ENCODE results near the gene AXIN2.
"Not testable (repeated sequence)": the region's sequence is repeated elsewhere in the genome, so short reads cannot be mapped to it uniquely, and the experiment has no call there.

The AXIN2 gene

DNA sequence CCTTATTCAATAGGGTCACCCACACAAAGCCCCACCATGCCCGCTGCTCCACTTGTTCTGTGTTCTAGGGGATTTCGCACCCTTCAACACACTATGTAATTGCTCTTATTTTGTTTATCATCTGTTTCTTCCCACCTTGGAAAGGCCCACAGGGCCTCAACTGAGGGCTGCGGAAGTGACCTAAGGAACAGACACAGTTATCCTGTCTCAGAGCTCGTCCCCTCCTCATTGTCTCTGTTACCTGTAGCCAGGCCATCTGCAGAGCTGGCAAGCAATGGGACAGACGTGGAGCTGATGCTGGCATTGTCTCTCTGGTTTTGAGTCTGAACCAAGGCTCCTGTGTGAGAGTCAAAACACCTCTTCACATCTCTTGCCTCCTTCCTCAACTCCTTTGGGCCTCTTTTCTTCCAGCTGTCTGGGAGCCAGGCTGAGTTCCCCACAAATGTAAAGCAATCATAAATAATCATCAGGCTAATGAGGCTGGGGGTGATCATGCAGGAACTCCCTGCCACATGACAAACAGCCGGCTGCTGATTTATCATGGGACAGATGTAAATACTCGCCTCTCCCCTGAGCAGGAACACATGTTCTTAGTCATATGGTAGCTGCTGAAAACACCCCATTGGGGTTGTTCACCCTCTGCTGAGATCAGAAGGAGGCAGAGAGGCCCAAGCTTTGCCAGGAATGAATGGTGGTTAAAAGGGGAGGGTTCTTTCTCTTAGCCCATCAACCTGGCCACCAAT, 71.9 kb downstream of the AXIN2 start:
- Histone ChIP-seq H3K4me3 (ENCODE audit: insufficient read length, low read depth) (no peak overlapping the region), H3K36me3 (ENCODE audit: insufficient read depth, insufficient read length, low read length) (no peaks in the 10 kb centered on the region), H3K27me3 (ENCODE audit: insufficient read depth, insufficient read length) (peaks cover 5% of the 10 kb centered on the region), H3K4me1 (ENCODE audit: insufficient read depth, insufficient read length) (no peaks in the 10 kb centered on the region), H3K9ac (ENCODE audit: insufficient read length, low read depth) (no peak overlapping the region), H3K9me3 (ENCODE audit: insufficient read depth, low read length) (peaks cover 5% of the 10 kb centered on the region; the same call in 1 of the 2 replicates)
- no peak for TF ChIP-seq SUZ12 (IDR thresholded peaks at IDR 0.05; ENCODE audit: extremely low read depth, insufficient read depth, insufficient read length)
- no peak for TF ChIP-seq ZNF274 (IDR thresholded peaks at IDR 0.05; ENCODE audit: low read depth, low read length)
- no peak for TF ChIP-seq YY1 (IDR thresholded peaks at IDR 0.05; ENCODE audit: insufficient read depth, insufficient read length)
- no peak for DNase-seq (ENCODE audit: low read depth, low spot score)

DNA sequence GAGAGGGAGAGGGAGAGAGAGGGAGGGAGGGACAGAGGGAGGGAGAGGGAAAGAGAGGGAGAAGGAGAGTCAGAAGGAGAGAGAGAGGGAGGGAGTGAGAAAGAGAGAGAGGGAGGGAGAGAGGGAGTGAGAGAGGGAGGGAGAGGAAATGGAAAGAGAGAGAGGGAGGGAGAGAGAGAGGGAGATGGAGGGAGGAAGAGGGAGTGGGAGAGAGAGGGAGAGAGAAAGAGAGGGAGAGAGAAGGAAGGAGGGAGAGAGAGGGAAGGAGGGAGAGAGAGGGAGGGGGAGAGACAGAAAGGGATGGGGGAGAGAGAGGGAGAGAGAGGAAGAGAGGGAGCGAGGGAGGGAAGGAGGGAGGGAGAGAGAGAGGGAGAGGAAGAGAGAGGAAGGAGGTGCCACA, 72.8 kb downstream of the AXIN2 start:
- H3K4me3 ChIP-seq (ENCODE audit: insufficient read length, low read depth) = no peak overlapping the region
- no peak for DNase-seq (ENCODE audit: low read depth, low spot score)
- no peak overlapping the region for H3K9ac ChIP-seq (ENCODE audit: insufficient read length, low read depth)
- H3K4me1 ChIP-seq (ENCODE audit: insufficient read depth, insufficient read length) = no peaks in the 10 kb centered on the region
- no peaks in the 10 kb centered on the region for H3K36me3 ChIP-seq (ENCODE audit: insufficient read depth, insufficient read length, low read length)
- peaks cover 5% of the 10 kb centered on the region; the same call in 1 of the 2 replicates for H3K9me3 ChIP-seq (ENCODE audit: insufficient read depth, low read length)
- no peak for TF ChIP-seq SUZ12 (IDR thresholded peaks at IDR 0.05; ENCODE audit: extremely low read depth, insufficient read depth, insufficient read length)
- TF ChIP-seq YY1 (IDR thresholded peaks at IDR 0.05; ENCODE audit: insufficient read depth, insufficient read length) = no peak
- TF ChIP-seq ZNF274 (IDR thresholded peaks at IDR 0.05; ENCODE audit: low read depth, low read length) = no peak
- H3K27me3 ChIP-seq (ENCODE audit: insufficient read depth, insufficient read length) = peaks cover 5% of the 10 kb centered on the region

DNA sequence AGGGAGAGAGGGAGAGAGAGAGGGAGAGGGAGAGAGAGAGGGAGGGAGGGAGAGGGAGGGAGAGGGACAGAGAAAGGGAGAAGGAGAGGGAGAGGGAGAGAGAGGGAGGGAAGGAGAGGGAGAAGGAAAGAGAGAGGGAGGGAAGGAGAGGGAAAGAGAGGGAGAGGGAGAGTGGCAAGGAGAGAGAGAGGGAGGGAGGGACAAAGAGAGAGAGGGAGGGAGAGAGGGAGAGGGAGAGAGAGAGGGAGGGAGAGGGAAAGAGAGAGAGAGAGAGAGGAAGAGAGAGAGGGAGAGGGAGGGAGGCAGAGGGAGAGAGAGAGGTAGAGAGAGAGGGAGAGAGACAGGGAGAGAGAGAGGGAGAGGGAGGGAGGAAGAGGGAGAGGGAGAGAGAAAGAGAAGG, 73.5 kb downstream of the AXIN2 start:
- DNase-seq (ENCODE audit: low read depth, low spot score) = no peak
- TF ChIP-seq SUZ12 (IDR thresholded peaks at IDR 0.05; ENCODE audit: extremely low read depth, insufficient read depth, insufficient read length) = no peak
- TF ChIP-seq ZNF274 (IDR thresholded peaks at IDR 0.05; ENCODE audit: low read depth, low read length) = no peak
- TF ChIP-seq YY1 (IDR thresholded peaks at IDR 0.05; ENCODE audit: insufficient read depth, insufficient read length) = no peak
- Histone ChIP-seq H3K9me3 (ENCODE audit: insufficient read depth, low read length) (peaks cover 6% of the 10 kb centered on the region; the same call in 1 of the 2 replicates), H3K36me3 (ENCODE audit: insufficient read depth, insufficient read length, low read length) (no peaks in the 10 kb centered on the region), H3K4me3 (ENCODE audit: insufficient read length, low read depth) (no peak overlapping the region), H3K27me3 (ENCODE audit: insufficient read depth, insufficient read length) (peaks cover 5% of the 10 kb centered on the region), H3K4me1 (ENCODE audit: insufficient read depth, insufficient read length) (no peaks in the 10 kb centered on the region), H3K9ac (ENCODE audit: insufficient read length, low read depth) (no peak overlapping the region)

DNA sequence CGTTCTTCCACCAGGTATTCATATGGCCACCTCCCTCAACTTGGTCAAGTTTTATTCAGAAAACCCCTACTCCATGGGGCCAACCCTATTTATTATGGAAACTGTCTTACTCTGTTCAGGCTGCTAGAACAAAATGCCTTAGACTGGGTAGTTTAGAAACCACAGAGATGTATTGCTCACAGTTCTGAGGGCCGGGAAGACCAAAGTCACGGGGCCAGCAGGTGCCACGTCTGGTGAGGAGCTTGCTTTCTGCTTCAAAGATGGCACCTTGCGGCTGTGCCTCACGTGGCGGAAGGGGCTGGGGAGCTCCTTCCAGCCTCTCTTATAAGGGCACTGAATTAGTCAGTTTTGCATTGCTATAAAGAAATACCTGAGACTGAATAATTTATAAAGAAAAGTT, 74.3 kb downstream of the AXIN2 start:
- peaks cover 5% of the 10 kb centered on the region for H3K27me3 ChIP-seq (ENCODE audit: insufficient read depth, insufficient read length)
- H3K36me3 ChIP-seq (ENCODE audit: insufficient read depth, insufficient read length, low read length) = no peaks in the 10 kb centered on the region
- H3K4me3 ChIP-seq (ENCODE audit: insufficient read length, low read depth) = no peak overlapping the region
- H3K9ac ChIP-seq (ENCODE audit: insufficient read length, low read depth) = no peak overlapping the region
- H3K9me3 ChIP-seq (ENCODE audit: insufficient read depth, low read length) = peaks cover 10% of the 10 kb centered on the region; the same call in 1 of the 2 replicates
- no peak for DNase-seq (ENCODE audit: low read depth, low spot score)
- no peaks in the 10 kb centered on the region for H3K4me1 ChIP-seq (ENCODE audit: insufficient read depth, insufficient read length)
- TF ChIP-seq ZNF274 (IDR thresholded peaks at IDR 0.05; ENCODE audit: low read depth, low read length) (no peak), SUZ12 (IDR thresholded peaks at IDR 0.05; ENCODE audit: extremely low read depth, insufficient read depth, insufficient read length) (no peak), YY1 (IDR thresholded peaks at IDR 0.05; ENCODE audit: insufficient read depth, insufficient read length) (no peak)

DNA sequence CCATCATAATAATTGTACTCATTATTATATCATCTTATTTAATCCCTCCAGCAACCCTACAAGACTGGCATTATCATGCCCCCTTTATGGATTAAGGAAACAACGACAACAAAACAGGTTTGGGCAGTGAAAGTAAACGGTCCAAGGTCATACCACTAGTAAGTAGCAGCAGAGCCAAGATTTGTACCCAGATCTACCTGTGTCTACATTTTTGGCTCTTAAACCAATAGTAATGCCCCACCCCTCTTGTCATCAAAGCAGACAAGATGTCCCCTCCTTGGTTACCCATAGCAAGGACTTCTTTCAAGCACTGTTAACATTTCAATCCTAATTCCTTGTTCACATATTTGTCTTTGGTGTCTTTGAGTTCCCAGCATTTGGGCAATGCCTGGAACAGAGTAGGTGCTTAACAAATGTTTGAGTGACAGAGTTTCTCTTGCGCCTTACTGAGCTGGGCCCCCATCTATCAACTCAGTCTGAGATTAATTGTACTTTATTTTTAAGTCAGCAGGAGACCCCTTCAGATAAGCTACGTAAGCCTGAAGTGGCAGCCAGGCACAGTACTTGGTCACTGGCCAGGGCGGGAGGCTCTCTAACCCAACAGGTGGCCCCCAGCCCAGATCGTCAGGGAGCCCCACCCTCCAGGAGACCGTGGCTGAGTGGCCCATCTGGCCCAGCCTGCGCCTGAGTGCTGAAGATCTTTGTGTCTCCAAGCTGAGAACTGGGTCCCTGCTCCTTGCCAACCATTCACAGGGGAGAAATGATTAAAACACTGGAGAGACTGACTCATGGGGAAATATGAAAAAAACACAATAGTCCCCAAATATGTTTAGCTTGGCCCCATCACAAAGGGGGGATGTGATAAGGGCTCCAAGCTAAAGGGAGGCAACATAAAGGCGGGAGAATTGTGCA, 75.8 kb downstream of the AXIN2 start:
- Histone ChIP-seq H3K9ac (ENCODE audit: insufficient read length, low read depth) (no peak overlapping the region), H3K4me3 (ENCODE audit: insufficient read length, low read depth) (no peak overlapping the region), H3K4me1 (ENCODE audit: insufficient read depth, insufficient read length) (no peaks in the 10 kb centered on the region), H3K36me3 (ENCODE audit: insufficient read depth, insufficient read length, low read length) (no peaks in the 10 kb centered on the region), H3K9me3 (ENCODE audit: insufficient read depth, low read length) (peaks cover 15% of the 10 kb centered on the region; the same call in 1 of the 2 replicates), H3K27me3 (ENCODE audit: insufficient read depth, insufficient read length) (peaks cover 5% of the 10 kb centered on the region)
- TF ChIP-seq YY1 (IDR thresholded peaks at IDR 0.05; ENCODE audit: insufficient read depth, insufficient read length) = no peak
- no peak for TF ChIP-seq SUZ12 (IDR thresholded peaks at IDR 0.05; ENCODE audit: extremely low read depth, insufficient read depth, insufficient read length)
- TF ChIP-seq ZNF274 (IDR thresholded peaks at IDR 0.05; ENCODE audit: low read depth, low read length) = no peak
- no peak for DNase-seq (ENCODE audit: low read depth, low spot score)

DNA sequence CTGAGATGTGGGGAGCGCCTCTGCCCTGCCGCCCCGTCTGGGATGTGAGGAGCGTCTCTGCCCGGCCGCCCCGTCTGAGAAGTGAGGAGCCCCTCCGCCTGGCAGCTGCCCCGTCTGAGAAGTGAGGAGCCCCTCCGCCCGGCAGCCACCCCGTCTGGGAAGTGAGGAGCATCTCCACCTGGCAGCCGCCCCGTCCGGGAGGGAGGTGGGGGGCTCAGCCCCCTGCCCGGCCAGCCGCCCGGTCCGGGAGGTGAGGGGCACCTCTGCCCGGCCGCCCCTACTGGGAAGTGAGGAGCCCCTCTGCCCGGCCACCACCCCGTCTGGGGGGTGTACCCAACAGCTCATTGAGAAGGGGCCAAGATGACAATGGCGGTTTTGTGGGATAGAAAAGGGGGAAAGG, 77.0 kb downstream of the AXIN2 start:
- DNase-seq (ENCODE audit: low read depth, low spot score); H3K9ac ChIP-seq (ENCODE audit: insufficient read length, low read depth); H3K36me3 ChIP-seq (ENCODE audit: insufficient read depth, insufficient read length, low read length); H3K4me1 ChIP-seq (ENCODE audit: insufficient read depth, insufficient read length); H3K27me3 ChIP-seq (ENCODE audit: insufficient read depth, insufficient read length); H3K4me3 ChIP-seq (ENCODE audit: insufficient read length, low read depth): not testable (repeated sequence)
- H3K9me3 ChIP-seq (ENCODE audit: insufficient read depth, low read length) = peaks cover 15% of the 10 kb centered on the region; the same call in 1 of the 2 replicates

DNA sequence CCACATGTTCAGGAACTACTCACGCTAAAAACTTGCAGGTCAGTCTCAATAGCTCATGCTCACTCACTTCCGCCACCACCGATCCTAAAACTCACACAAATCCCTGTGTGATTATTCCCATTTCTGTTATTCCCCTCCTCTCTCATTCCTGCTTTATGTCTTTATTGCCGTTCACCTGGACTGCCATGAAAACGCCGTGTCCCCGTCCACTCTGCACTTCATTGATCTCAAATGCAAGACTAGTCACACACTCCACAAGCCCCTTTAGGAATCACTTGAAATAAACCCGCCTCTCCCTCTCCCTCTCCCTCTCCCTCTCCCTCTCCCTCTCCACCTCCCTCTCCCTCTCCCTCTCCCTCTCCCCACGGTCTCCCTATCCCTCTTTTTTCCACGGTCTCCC, 78.0 kb downstream of the AXIN2 start:
- H3K36me3 ChIP-seq (ENCODE audit: insufficient read depth, insufficient read length, low read length) = no peaks in the 10 kb centered on the region
- H3K9me3 ChIP-seq (ENCODE audit: insufficient read depth, low read length) = peaks cover 15% of the 10 kb centered on the region; the same call in 1 of the 2 replicates
- no peak overlapping the region for H3K9ac ChIP-seq (ENCODE audit: insufficient read length, low read depth)
- no peaks in the 10 kb centered on the region for H3K4me1 ChIP-seq (ENCODE audit: insufficient read depth, insufficient read length)
- DNase-seq (ENCODE audit: low read depth, low spot score) = no peak
- H3K4me3 ChIP-seq (ENCODE audit: insufficient read length, low read depth) = no peak overlapping the region
- TF ChIP-seq YY1 (IDR thresholded peaks at IDR 0.05; ENCODE audit: insufficient read depth, insufficient read length) = no peak
- TF ChIP-seq SUZ12 (IDR thresholded peaks at IDR 0.05; ENCODE audit: extremely low read depth, insufficient read depth, insufficient read length) = no peak
- no peak for TF ChIP-seq ZNF274 (IDR thresholded peaks at IDR 0.05; ENCODE audit: low read depth, low read length)
- H3K27me3 ChIP-seq (ENCODE audit: insufficient read depth, insufficient read length) = no peaks in the 10 kb centered on the region

Data from NT2/D1 (cell line).